ENCODE results near the gene KRT72. TPM values are rescaled to one million over a fixed set of nuclear protein-coding genes. Genes with fewer than 3 reads are reported as not detected.

Gene KRT72
- total and polyA plus RNA-seq, 2 experiments from 2014 or later = not detected

- DNase-seq (ENCODE audit: low spot score) (no peak), ATAC-seq (no peak)
- no peak overlapping the region for H3K27ac Mint-ChIP-seq
- Histone ChIP-seq H3K4me2 (no peak overlapping the region), H3K36me3 (ENCODE audit: insufficient read depth) (no peaks in the 10 kb centered on the region), H2AFZ (no peak overlapping the region), H3K27ac (ENCODE audit: low read depth) (no peak overlapping the region), H3K4me3 (no peak overlapping the region), H3K9me2 (ENCODE audit: insufficient read depth) (no peaks in the 10 kb centered on the region), H3K27me3 (ENCODE audit: insufficient read depth) (no peaks in the 10 kb centered on the region), H3F3A (replicated peaks; ENCODE audit: low read depth) (no peaks in the 10 kb centered on the region), H4K20me1 (replicated peaks; ENCODE audit: insufficient read depth) (no peaks in the 10 kb centered on the region), H3K79me2 (replicated peaks; ENCODE audit: insufficient read depth) (no peaks in the 10 kb centered on the region), H3K4me1 (ENCODE audit: insufficient read depth) (no peaks in the 10 kb centered on the region)
- TF ChIP-seq NANOG (IDR thresholded peaks at IDR 0.05; ENCODE audit: borderline replicate concordance) (no peak), STAT1 (IDR thresholded peaks at IDR 0.05; ENCODE audit: unreplicated experiment) (no peak)
- TF ChIP-seq, protein P1, sequence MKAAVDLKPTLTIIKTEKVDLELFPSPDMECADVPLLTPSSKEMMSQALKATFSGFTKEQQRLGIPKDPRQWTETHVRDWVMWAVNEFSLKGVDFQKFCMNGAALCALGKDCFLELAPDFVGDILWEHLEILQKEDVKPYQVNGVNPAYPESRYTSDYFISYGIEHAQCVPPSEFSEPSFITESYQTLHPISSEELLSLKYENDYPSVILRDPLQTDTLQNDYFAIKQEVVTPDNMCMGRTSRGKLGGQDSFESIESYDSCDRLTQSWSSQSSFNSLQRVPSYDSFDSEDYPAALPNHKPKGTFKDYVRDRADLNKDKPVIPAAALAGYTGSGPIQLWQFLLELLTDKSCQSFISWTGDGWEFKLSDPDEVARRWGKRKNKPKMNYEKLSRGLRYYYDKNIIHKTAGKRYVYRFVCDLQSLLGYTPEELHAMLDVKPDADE (IDR thresholded peaks at IDR 0.05) = no peak
- H3K27me3 Mint-ChIP-seq (ENCODE audit: insufficient read depth, low read depth, poor library complexity) = peaks cover 5% of the 10 kb centered on the region
- H3K9me3 Mint-ChIP-seq = no peaks in the 10 kb centered on the region
- no peak overlapping the region for H3K4me3 Mint-ChIP-seq
- no peaks in the 10 kb centered on the region for H3K36me3 Mint-ChIP-seq (ENCODE audit: low read depth)
- no peaks in the 10 kb centered on the region for H3K4me1 Mint-ChIP-seq
Measured at GRCh38 chr12:52573306-52573705, 28.0 kb downstream of the KRT72 start.

DNA sequence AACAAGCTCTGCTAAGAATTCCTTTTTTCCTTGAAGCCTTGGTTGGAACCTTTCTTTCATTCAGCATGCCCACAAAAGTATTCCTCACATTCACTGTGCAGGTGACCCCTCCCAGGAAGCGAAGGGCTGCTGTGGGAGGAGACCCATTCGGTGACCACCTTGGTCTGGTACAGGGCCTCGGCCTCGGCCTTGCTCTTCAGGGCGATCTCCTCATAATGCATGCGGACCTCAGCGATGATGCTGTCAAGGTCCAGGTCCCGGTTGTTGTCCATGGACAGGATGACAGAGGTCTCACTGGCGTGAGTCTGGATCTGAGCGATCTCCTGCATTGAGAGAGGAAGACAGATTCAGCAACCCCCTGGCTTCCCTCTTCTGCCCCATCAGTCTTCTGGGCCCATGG, 30.8 kb downstream of the KRT72 start:
- H4K20me1 ChIP-seq (replicated peaks; ENCODE audit: insufficient read depth) = no peaks in the 10 kb centered on the region
- TF ChIP-seq, protein P1 (IDR thresholded peaks at IDR 0.05) = no peak
- TF ChIP-seq, protein P2, sequence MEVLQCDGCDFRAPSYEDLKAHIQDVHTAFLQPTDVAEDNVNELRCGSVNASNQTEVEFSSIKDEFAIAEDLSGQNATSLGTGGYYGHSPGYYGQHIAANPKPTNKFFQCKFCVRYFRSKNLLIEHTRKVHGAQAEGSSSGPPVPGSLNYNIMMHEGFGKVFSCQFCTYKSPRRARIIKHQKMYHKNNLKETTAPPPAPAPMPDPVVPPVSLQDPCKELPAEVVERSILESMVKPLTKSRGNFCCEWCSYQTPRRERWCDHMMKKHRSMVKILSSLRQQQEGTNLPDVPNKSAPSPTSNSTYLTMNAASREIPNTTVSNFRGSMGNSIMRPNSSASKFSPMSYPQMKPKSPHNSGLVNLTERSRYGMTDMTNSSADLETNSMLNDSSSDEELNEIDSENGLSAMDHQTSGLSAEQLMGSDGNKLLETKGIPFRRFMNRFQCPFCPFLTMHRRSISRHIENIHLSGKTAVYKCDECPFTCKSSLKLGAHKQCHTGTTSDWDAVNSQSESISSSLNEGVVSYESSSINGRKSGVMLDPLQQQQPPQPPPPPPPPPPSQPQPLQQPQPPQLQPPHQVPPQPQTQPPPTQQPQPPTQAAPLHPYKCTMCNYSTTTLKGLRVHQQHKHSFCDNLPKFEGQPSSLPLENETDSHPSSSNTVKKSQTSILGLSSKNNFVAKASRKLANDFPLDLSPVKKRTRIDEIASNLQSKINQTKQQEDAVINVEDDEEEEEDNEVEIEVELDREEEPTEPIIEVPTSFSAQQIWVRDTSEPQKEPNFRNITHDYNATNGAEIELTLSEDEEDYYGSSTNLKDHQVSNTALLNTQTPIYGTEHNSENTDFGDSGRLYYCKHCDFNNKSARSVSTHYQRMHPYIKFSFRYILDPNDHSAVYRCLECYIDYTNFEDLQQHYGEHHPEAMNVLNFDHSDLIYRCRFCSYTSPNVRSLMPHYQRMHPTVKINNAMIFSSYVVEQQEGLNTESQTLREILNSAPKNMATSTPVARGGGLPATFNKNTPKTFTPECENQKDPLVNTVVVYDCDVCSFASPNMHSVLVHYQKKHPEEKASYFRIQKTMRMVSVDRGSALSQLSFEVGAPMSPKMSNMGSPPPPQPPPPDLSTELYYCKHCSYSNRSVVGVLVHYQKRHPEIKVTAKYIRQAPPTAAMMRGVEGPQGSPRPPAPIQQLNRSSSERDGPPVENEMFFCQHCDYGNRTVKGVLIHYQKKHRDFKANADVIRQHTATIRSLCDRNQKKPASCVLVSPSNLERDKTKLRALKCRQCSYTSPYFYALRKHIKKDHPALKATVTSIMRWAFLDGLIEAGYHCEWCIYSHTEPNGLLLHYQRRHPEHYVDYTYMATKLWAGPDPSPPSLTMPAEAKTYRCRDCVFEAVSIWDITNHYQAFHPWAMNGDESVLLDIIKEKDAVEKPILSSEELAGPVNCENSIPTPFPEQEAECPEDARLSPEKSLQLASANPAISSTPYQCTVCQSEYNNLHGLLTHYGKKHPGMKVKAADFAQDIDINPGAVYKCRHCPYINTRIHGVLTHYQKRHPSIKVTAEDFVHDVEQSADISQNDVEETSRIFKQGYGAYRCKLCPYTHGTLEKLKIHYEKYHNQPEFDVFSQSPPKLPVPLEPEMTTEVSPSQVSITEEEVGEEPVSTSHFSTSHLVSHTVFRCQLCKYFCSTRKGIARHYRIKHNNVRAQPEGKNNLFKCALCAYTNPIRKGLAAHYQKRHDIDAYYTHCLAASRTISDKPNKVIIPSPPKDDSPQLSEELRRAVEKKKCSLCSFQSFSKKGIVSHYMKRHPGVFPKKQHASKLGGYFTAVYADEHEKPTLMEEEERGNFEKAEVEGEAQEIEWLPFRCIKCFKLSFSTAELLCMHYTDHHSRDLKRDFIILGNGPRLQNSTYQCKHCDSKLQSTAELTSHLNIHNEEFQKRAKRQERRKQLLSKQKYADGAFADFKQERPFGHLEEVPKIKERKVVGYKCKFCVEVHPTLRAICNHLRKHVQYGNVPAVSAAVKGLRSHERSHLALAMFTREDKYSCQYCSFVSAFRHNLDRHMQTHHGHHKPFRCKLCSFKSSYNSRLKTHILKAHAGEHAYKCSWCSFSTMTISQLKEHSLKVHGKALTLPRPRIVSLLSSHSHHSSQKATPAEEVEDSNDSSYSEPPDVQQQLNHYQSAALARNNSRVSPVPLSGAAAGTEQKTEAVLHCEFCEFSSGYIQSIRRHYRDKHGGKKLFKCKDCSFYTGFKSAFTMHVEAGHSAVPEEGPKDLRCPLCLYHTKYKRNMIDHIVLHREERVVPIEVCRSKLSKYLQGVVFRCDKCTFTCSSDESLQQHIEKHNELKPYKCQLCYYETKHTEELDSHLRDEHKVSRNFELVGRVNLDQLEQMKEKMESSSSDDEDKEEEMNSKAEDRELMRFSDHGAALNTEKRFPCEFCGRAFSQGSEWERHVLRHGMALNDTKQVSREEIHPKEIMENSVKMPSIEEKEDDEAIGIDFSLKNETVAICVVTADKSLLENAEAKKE (CRISPR knock-in tag; IDR thresholded peaks at IDR 0.05) = no peak
- TF ChIP-seq JUNB (IDR thresholded peaks at IDR 0.05; ENCODE audit: unreplicated experiment) (no peak), STAT1 (IDR thresholded peaks at IDR 0.05; ENCODE audit: unreplicated experiment) (no peak), POLR2AphosphoS5 (IDR thresholded peaks at IDR 0.05; ENCODE audit: low read depth) (no peak), EZH2 (IDR thresholded peaks at IDR 0.05; ENCODE audit: low read depth, unreplicated experiment) (no peak), EZH2phosphoT487 (IDR thresholded peaks at IDR 0.05; ENCODE audit: unreplicated experiment) (no peak), ZNF114 (CRISPR knock-in tag; IDR thresholded peaks at IDR 0.05) (no peak)
- TF ChIP-seq, protein P3, sequence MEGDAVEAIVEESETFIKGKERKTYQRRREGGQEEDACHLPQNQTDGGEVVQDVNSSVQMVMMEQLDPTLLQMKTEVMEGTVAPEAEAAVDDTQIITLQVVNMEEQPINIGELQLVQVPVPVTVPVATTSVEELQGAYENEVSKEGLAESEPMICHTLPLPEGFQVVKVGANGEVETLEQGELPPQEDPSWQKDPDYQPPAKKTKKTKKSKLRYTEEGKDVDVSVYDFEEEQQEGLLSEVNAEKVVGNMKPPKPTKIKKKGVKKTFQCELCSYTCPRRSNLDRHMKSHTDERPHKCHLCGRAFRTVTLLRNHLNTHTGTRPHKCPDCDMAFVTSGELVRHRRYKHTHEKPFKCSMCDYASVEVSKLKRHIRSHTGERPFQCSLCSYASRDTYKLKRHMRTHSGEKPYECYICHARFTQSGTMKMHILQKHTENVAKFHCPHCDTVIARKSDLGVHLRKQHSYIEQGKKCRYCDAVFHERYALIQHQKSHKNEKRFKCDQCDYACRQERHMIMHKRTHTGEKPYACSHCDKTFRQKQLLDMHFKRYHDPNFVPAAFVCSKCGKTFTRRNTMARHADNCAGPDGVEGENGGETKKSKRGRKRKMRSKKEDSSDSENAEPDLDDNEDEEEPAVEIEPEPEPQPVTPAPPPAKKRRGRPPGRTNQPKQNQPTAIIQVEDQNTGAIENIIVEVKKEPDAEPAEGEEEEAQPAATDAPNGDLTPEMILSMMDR (conservative IDR thresholded peaks at IDR 0.05; ENCODE audit: low read depth in 2 of 2) = no peak
- ATAC-seq (no peak), DNase-seq (ENCODE audit: low spot score) (no peak)
- H3K36me3 Mint-ChIP-seq (ENCODE audit: low read depth) = no peaks in the 10 kb centered on the region
- H3K79me2 ChIP-seq (replicated peaks; ENCODE audit: insufficient read depth) = no peaks in the 10 kb centered on the region
- no peaks in the 10 kb centered on the region for H3K4me1 ChIP-seq (ENCODE audit: insufficient read depth)
- H3K4me3 ChIP-seq = no peak overlapping the region
- no peak overlapping the region for H2AFZ ChIP-seq
- H3K4me1 Mint-ChIP-seq = no peaks in the 10 kb centered on the region
- H3K36me3 ChIP-seq (ENCODE audit: insufficient read depth) = no peaks in the 10 kb centered on the region
- H3K27ac ChIP-seq (ENCODE audit: low read depth) = no peak overlapping the region
- H3K4me3 Mint-ChIP-seq = no peak overlapping the region
- no peak overlapping the region for H3K4me2 ChIP-seq
- H3F3A ChIP-seq (replicated peaks; ENCODE audit: low read depth) = no peaks in the 10 kb centered on the region
- H3K9me2 ChIP-seq (ENCODE audit: insufficient read depth) = no peaks in the 10 kb centered on the region
- no peaks in the 10 kb centered on the region for H3K27me3 ChIP-seq (ENCODE audit: insufficient read depth)
- no peak overlapping the region for H3K27ac Mint-ChIP-seq
- no peaks in the 10 kb centered on the region for H3K9me3 Mint-ChIP-seq
- H3K27me3 Mint-ChIP-seq (ENCODE audit: insufficient read depth, low read depth, poor library complexity) = peaks cover 5% of the 10 kb centered on the region

Data from GM23338 (cell line).